ENCODE data around the gene RERE. TPM values are rescaled to one million over a fixed set of nuclear protein-coding genes. Genes with fewer than 3 reads are reported as not detected.

RERE gene
- polyA plus RNA-seq, 1 of the 3 experiments (the other 2 are of a cell fraction), result 8.1 TPM

GRCh38 chr1:8598783-8599182 is 218.7 kb downstream of the RERE start (continued):
- TF ChIP-seq EP300 (IDR thresholded peaks at IDR 0.05; ENCODE audit: borderline replicate concordance in 1 of 2, low read depth in 1 of 2, low read length in 1 of 2), result no peak

- peak; percentile 66 for TF ChIP-seq RAD21 (IDR thresholded peaks at IDR 0.05; ENCODE audit: low read length)
- no peak for TF ChIP-seq RXRA (IDR thresholded peaks at IDR 0.05; ENCODE audit: borderline replicate concordance, low read depth)
- TF ChIP-seq FOXM1 (IDR thresholded peaks at IDR 0.05; ENCODE audit: low read depth), result no peak
- TF ChIP-seq MEF2A (IDR thresholded peaks at IDR 0.05; ENCODE audit: borderline replicate concordance, low read depth), result no peak
- TF ChIP-seq CTCF (IDR thresholded peaks at IDR 0.05), result peak; percentile 45
- peak; percentile 54 for TF ChIP-seq SMC3 (IDR thresholded peaks at IDR 0.05; ENCODE audit: low read depth, low read length)
- TF ChIP-seq NRF1 (IDR thresholded peaks at IDR 0.05; ENCODE audit: low read depth, low read length), result no peak
- peak; percentile 52 for TF ChIP-seq MXI1 (IDR thresholded peaks at IDR 0.05; ENCODE audit: low read depth, low read length)
- WGBS (ENCODE audit: low lambda C conversion rate), result 29% methylated on average over 15 of the region's 15 CpGs
- Histone ChIP-seq H3F3A (replicated peaks; ENCODE audit: insufficient read depth) (peaks cover 9% of the 10 kb centered on the region), H3K79me2 (ENCODE audit: insufficient read depth) (peaks cover 16% of the 10 kb centered on the region), H3K27ac (ENCODE audit: low read depth in 2 of 2, low read length in 1 of 2) (peak overlapping the region; percentile 78 to 82), H2AFZ (ENCODE audit: low read depth) (no peak overlapping the region), H3K4me3 (ENCODE audit: low read depth in 2 of 2, low read length in 1 of 2) (peak overlapping the region; percentile 14 to 35; a peak in 2 of 4 replicates), H3K27me3 (ENCODE audit: insufficient read depth) (no peaks in the 10 kb centered on the region), H3K36me3 (replicated peaks in 1 of 2; ENCODE audit: control insufficient read depth in 1 of 2, insufficient read depth in 2 of 2, low read length in 1 of 2) (no peaks in the 10 kb centered on the region), H3K9ac (peak overlapping the region; percentile 35; the same call in 1 of the 2 replicates), H3K9me2 (no peaks in the 10 kb centered on the region), H3K4me1 (ENCODE audit: control insufficient read depth in 1 of 2, insufficient read depth in 2 of 2, low read depth in 1 of 2, low read length in 1 of 2) (peaks cover 34 to 46% of the 10 kb centered on the region in 2 experiments; a peak in 3 of 4 replicates), H3K4me2 (peak overlapping the region; percentile 68; the same call in 1 of the 2 replicates), H3K9me3 (no peaks in the 10 kb centered on the region), H4K20me1 (ENCODE audit: insufficient read depth) (peaks cover 4% of the 10 kb centered on the region; the same call in 1 of the 2 replicates)
- ChIA-PET POLR2A (no interaction called here), CTCF (interaction anchor here (0.7 to 2.8 kb wide), 22 partner anchors 10 to 250 kb away, joined by 3 to 18 read pairs (median 4); no protein-coding TSS in a partner anchor)
- DNase-seq, result peak; percentile 63
Measured at GRCh38 chr1:8598060-8598724, 219.2 kb downstream of the RERE start.

GRCh38 chr1:8597455-8597854 is 220.0 kb downstream of the RERE start:
- Histone ChIP-seq H3K9me2 (no peaks in the 10 kb centered on the region), H3K4me2 (peak overlapping the region; percentile 68; the same call in 1 of the 2 replicates), H3K9me3 (no peaks in the 10 kb centered on the region), H3K9ac (peak overlapping the region; percentile 35; the same call in 1 of the 2 replicates), H3K36me3 (replicated peaks in 1 of 2; ENCODE audit: control insufficient read depth in 1 of 2, insufficient read depth in 2 of 2, low read length in 1 of 2) (no peaks in the 10 kb centered on the region), H2AFZ (ENCODE audit: low read depth) (no peak overlapping the region), H3K4me3 (ENCODE audit: low read depth in 2 of 2, low read length in 1 of 2) (peak overlapping the region in 1 of 2 experiments; percentile 35; a peak in 1 of 4 replicates), H3K27me3 (ENCODE audit: insufficient read depth) (no peaks in the 10 kb centered on the region), H3K27ac (ENCODE audit: low read depth in 2 of 2, low read length in 1 of 2) (peak overlapping the region; percentile 78 to 82), H3F3A (replicated peaks; ENCODE audit: insufficient read depth) (peaks cover 7% of the 10 kb centered on the region), H3K79me2 (ENCODE audit: insufficient read depth) (peaks cover 16% of the 10 kb centered on the region), H3K4me1 (ENCODE audit: control insufficient read depth in 1 of 2, insufficient read depth in 2 of 2, low read depth in 1 of 2, low read length in 1 of 2) (peaks cover 34 to 38% of the 10 kb centered on the region in 2 experiments; a peak in 3 of 4 replicates), H4K20me1 (ENCODE audit: insufficient read depth) (peaks cover 4% of the 10 kb centered on the region; the same call in 1 of the 2 replicates)
- DNase-seq, result peak; percentile 24
- 12% methylated on average over 4 of the region's 4 CpGs for WGBS (ENCODE audit: low lambda C conversion rate)
- ChIA-PET CTCF (interaction anchor here (0.7 to 2.8 kb wide), 14 partner anchors 9 to 251 kb away, joined by 3 to 18 read pairs (median 4); no protein-coding TSS in a partner anchor), POLR2A (no interaction called here)
- no peak for TF ChIP-seq RAD21 (IDR thresholded peaks at IDR 0.05; ENCODE audit: low read length)
- 0 out of 2 replicates have a peak, but pooled peaks have one; percentile 10 for TF ChIP-seq TCF12 (IDR thresholded peaks at IDR 0.05)

Data from SK-N-SH (cell line).